ENCODE measurements around the gene AVPR2. TPM values are rescaled to one million over a fixed set of nuclear protein-coding genes. Genes with fewer than 3 reads are reported as not detected.

Gene AVPR2
- total RNA-seq, 4 donors from 2014 or later: 2.1 to 9.3 (median 5.7) TPM

DNA sequence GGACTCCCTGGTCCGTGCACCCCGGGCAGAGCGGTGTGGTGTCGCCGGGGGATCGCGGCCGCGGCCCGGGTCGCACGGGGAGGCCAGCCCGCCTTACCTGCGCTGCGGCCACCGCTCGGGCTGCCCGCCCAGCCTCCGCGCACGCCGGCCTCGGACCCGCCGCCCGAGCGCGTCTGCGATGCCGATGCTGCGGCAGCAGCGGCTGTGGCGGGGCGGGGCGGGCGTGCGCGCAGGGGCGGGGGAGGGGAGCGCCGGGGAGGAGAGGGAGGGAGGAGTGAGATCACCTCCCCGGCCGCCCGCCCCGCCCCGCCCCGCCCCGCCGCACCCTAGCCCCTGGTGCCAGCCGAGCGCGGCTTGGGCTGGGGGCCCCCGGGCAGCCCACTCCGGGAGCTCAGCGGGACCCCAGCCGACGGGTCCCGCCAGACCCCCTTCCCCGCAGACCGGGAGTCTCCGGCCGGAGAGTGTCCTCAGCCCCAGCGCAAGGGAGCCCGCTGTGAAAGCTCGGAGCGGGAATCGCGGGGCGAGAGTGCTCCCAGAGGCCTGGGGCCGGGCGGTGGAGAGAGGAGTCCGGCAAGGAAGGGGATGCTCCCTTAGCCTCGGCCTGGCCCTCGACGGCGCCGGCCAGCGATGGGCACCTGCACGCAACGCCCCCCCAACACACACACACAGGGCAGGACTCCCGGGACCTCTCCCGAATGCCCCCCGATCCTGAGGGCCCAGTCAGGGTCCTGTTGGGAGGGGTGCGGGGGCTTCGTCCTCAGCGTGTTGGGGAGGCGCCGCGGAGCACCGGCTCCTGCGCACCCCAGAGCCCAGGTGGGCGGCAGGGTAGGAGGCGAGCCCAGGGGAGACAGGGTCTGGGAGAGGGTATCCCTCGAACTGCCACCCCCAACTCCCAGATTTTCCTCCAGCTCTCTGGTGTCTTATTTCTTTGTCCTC is 18.2 kb upstream of the AVPR2 start, which contains the start of gene L1CAM:
Gene L1CAM, minus strand, starts transcription at position 206 of the 936 bp plus-strand sequence. CDS start 10,337 bp downstream, outside the sequence.
- no peaks in the 10 kb centered on the region for H3K36me3 ChIP-seq
- TF ChIP-seq POLR2A (IDR thresholded peaks at IDR 0.05) (peak in 1 of 2 donors; percentile 9), EP300 (IDR thresholded peaks at IDR 0.05) (no peak)
- H3K4me3 ChIP-seq: peak within 1 kb of the TSS; percentile 9 to 49 (median 24)
- WGBS, 2 donors: 21% methylated on average over 22 of the region's 94 CpGs; no CpG with 5 or more reads in 1 of the 2 donors
- DNase-seq (ENCODE audit: low spot score in 2 of 2): no peak
- peaks cover 0 to 79% of the 10 kb centered on the region in 2 donors for H3K27me3 ChIP-seq
- H3K9me3 ChIP-seq: no peaks in the 10 kb centered on the region
- peak within 1 kb of the TSS; percentile 17 to 86 (median 76) for H3K27ac ChIP-seq
- H3K4me1 ChIP-seq: peaks cover 0 to 7% (median 3%) of the 10 kb centered on the region in 4 donors

DNA sequence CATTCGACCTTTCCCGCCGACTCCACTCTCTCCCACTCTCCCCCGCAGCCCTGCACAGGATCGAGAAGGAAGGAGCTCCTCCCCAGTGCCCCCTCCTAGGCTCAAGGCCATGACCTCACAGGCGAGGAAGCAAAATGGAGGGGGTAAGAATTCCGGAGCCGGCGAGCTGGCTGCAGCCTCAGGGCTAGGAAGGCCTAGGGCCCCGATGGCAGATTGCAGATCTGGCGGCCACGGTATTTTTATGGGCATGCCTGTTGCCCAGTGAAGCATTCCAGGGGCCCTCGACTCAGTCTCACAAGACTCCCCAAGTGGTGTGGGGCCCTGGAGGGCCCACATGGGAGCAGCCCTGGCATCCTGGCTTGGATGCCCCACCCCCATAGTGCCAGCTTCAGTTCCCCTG is 17.6 kb upstream of the AVPR2 start:
- peaks cover 0 to 76% of the 10 kb centered on the region in 2 donors for H3K27me3 ChIP-seq
- no peak for DNase-seq (ENCODE audit: low spot score in 2 of 2)
- peak overlapping the region in 1 of 4 donors; percentile 49 for H3K4me3 ChIP-seq
- no peak for TF ChIP-seq EP300 (IDR thresholded peaks at IDR 0.05)
- TF ChIP-seq POLR2A (IDR thresholded peaks at IDR 0.05): no peak
- TF ChIP-seq, protein P1, sequence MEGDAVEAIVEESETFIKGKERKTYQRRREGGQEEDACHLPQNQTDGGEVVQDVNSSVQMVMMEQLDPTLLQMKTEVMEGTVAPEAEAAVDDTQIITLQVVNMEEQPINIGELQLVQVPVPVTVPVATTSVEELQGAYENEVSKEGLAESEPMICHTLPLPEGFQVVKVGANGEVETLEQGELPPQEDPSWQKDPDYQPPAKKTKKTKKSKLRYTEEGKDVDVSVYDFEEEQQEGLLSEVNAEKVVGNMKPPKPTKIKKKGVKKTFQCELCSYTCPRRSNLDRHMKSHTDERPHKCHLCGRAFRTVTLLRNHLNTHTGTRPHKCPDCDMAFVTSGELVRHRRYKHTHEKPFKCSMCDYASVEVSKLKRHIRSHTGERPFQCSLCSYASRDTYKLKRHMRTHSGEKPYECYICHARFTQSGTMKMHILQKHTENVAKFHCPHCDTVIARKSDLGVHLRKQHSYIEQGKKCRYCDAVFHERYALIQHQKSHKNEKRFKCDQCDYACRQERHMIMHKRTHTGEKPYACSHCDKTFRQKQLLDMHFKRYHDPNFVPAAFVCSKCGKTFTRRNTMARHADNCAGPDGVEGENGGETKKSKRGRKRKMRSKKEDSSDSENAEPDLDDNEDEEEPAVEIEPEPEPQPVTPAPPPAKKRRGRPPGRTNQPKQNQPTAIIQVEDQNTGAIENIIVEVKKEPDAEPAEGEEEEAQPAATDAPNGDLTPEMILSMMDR (IDR thresholded peaks at IDR 0.05): no peak
- H3K27ac ChIP-seq: peak overlapping the region in 3 of 4 donors; percentile 67 to 86 (median 84)
- H3K36me3 ChIP-seq: no peaks in the 10 kb centered on the region
- peaks cover 0 to 6% (median under 1%) of the 10 kb centered on the region in 4 donors for H3K4me1 ChIP-seq
- no peaks in the 10 kb centered on the region for H3K9me3 ChIP-seq
- WGBS, 2 donors: 10 to 34% methylated on average over 6 to 13 of the region's 13 CpGs

DNA sequence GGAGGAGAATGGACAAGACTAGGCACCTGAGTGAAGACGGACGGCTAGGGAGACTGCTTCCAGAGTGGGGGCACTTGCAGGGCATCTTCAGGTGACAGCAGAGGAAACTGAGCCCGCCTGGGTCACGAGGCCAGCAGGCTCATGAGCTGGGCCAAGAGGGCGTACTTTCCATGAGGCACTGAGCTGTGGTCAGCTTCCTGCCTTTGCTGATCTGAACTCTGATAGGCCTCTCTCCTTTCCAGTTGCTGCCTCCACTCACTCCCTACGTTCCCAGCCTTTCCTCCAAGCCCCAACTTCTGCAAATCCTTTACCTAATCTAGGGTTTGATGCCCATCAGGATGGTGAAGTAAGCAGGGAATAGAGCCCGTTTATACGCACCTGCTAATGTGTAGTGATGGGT is 17.1 kb upstream of the AVPR2 start:
- Histone ChIP-seq H3K9me3 (no peaks in the 10 kb centered on the region), H3K27me3 (peaks cover 0 to 76% of the 10 kb centered on the region in 2 donors), H3K4me1 (peaks cover 0 to 6% (median 0%) of the 10 kb centered on the region in 4 donors), H3K27ac (peak overlapping the region in 2 of 4 donors; percentile 84 to 86), H3K36me3 (no peaks in the 10 kb centered on the region), H3K4me3 (no peak overlapping the region)
- TF ChIP-seq, protein P1 (IDR thresholded peaks at IDR 0.05): no peak
- TF ChIP-seq EP300 (IDR thresholded peaks at IDR 0.05): no peak
- TF ChIP-seq POLR2A (IDR thresholded peaks at IDR 0.05): no peak
- WGBS, 2 donors: 68 to 69% methylated on average over 3 to 8 of the region's 8 CpGs
- DNase-seq (ENCODE audit: low spot score in 2 of 2): no peak

DNA sequence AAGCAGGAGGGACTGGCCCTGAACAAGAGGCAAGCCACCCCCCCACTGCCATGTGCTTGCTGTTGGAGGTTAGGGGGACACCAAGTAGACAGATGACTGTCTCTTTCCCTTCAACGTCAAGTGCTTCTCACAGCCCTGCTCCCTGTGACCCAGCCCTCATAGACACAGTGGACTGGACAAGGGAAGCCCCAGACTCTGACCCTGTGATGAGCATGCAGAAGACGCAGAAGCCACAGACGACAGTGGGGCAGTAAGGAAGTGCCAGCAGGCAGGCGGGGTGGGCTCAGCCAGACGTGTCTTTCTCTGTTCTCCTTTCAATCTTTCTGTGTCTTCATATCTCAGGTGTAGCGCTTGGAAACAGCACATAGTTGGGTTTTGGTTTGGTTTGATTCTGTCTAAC is 16.1 kb upstream of the AVPR2 start:
- peaks cover 0 to 71% of the 10 kb centered on the region in 2 donors for H3K27me3 ChIP-seq
- no peaks in the 10 kb centered on the region for H3K36me3 ChIP-seq
- no peak overlapping the region for H3K27ac ChIP-seq
- 71 to 82% methylated on average over 4 to 6 of the region's 6 CpGs for WGBS, 2 donors
- H3K4me3 ChIP-seq: no peak overlapping the region
- no peaks in the 10 kb centered on the region for H3K9me3 ChIP-seq
- DNase-seq (ENCODE audit: low spot score in 2 of 2): no peak
- H3K4me1 ChIP-seq: peaks cover 0 to 6% (median 0%) of the 10 kb centered on the region in 4 donors
- TF ChIP-seq POLR2A (IDR thresholded peaks at IDR 0.05): no peak
- TF ChIP-seq EP300 (IDR thresholded peaks at IDR 0.05): no peak
- TF ChIP-seq, protein P1 (IDR thresholded peaks at IDR 0.05): no peak

DNA sequence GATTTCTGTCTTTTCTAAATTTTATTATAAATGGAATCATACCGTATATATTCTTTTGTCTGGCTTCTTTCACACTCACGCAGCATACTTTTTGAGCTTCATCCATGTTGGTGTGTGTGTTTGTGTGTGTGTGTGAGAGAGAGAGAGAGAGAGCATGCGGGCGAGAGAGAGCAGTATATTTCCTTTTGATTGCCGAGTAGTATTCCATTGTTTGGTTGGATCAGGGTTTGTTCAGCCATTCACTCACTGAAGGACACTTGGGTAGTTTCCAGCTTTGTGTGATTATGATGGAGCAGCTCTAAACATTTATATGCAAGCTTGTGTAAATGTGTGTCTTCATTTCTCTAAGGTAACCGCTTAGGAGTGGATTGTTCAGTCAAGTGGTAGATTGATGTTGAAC is 15.3 kb upstream of the AVPR2 start:
- H3K27me3 ChIP-seq: peaks cover 0 to 64% of the 10 kb centered on the region in 2 donors
- 91 to 92% methylated on average over 6 of the region's 6 CpGs for WGBS, 2 donors

More for the DNA sequence above, 15.3 kb upstream of the AVPR2 start:
- Histone ChIP-seq H3K4me1 (peaks cover 0 to 6% (median 0%) of the 10 kb centered on the region in 4 donors), H3K9me3 (no peaks in the 10 kb centered on the region), H3K27ac (no peak overlapping the region), H3K4me3 (no peak overlapping the region), H3K36me3 (no peaks in the 10 kb centered on the region)
- DNase-seq (ENCODE audit: low spot score in 2 of 2): no peak
- TF ChIP-seq, protein P1 (IDR thresholded peaks at IDR 0.05): no peak
- TF ChIP-seq EP300 (IDR thresholded peaks at IDR 0.05) (no peak), POLR2A (IDR thresholded peaks at IDR 0.05) (no peak)
